Measurements from ENCODE around the gene GSS.

- TF ChIP-seq CTCF (IDR thresholded peaks at IDR 0.05) = no peak
- no peak for TF ChIP-seq POLR2A (IDR thresholded peaks at IDR 0.05)
Observed at GRCh38 chr20:34940081-34940481, 15.5 kb downstream of the GSS start.
